Neuronal stem cell (in vitro differentiated cells): ENCODE measurements around the gene NGEF.

Experiments used
- DNase-seq: peaks from one replicate; pipeline ENCODE4 v3.0.0-alpha.2; 2013; ENCODE audit warnings: low spot score
- H2AFZ ChIP-seq: one replicate; pipeline ENCODE4 v1.6.1; 2013; ENCODE audit warnings: mild to moderate bottlenecking, low read length, inconsistent platforms
- H2AK5ac ChIP-seq: 2 replicates; pipeline ENCODE4 v1.6.1; 2013; ENCODE audit warnings: low read depth, mild to moderate bottlenecking, inconsistent platforms, low read length, moderate library complexity, mixed read lengths
- H2BK120ac ChIP-seq: 2 replicates; pipeline ENCODE4 v1.6.1; 2013; ENCODE audit warnings: low read depth, mild to moderate bottlenecking, inconsistent platforms, low read length, moderate library complexity, mixed read lengths
- H2BK12ac ChIP-seq: one replicate; pipeline ENCODE4 v1.6.1; 2013; ENCODE audit warnings: low read length, inconsistent platforms
- H2BK15ac ChIP-seq: 2 replicates; pipeline ENCODE4 v1.6.1; 2013; ENCODE audit warnings: mild to moderate bottlenecking, low read length, inconsistent platforms, mixed read lengths
- H2BK5ac ChIP-seq: one replicate; pipeline ENCODE4 v1.6.1; 2013; ENCODE audit warnings: inconsistent platforms, mild to moderate bottlenecking, low read length, moderate library complexity
- H3K14ac ChIP-seq: one replicate; pipeline ENCODE4 v1.6.1; 2013; ENCODE audit warnings: low read length, inconsistent platforms
- H3K18ac ChIP-seq: 2 replicates; pipeline ENCODE4 v1.6.1; 2013; ENCODE audit warnings: low read length, inconsistent platforms
- H3K23ac ChIP-seq: 2 replicates; pipeline ENCODE4 v1.6.1; 2013; ENCODE audit warnings: low read depth, mild to moderate bottlenecking, mixed read lengths, low read length, inconsistent platforms; ENCODE audit not compliant: poor library complexity
- H3K27ac ChIP-seq: replicated peaks from 3 replicates; pipeline ENCODE4 v1.5.1; 2013; ENCODE audit warnings: low read length, inconsistent platforms
- H3K27me3 ChIP-seq, 3 experiments: 2 replicates each; pipeline ENCODE4 v1.6.1; 2013; ENCODE audit warnings: low read length in 3 of 3, mild to moderate bottlenecking in 2 of 3, inconsistent platforms in 1 of 3, low read depth in 1 of 3, mixed read lengths in 1 of 3, moderate library complexity in 1 of 3; ENCODE audit not compliant: control insufficient read depth in 3 of 3, insufficient read depth in 3 of 3
- H3K36me3 ChIP-seq, 2 donors: replicated peaks in 1 of 2; 2 replicates each; pipeline ENCODE4 v1.6.1; 2013; ENCODE audit warnings: low read length in 2 of 2; ENCODE audit not compliant: control insufficient read depth in 2 of 2, insufficient read depth in 2 of 2
- H3K4ac ChIP-seq: 2 replicates; pipeline ENCODE4 v1.6.1; 2013; ENCODE audit warnings: inconsistent platforms, mild to moderate bottlenecking, low read length, moderate library complexity
- H3K4me1 ChIP-seq, 2 donors: 1 replicate in 1 of 2; 2 replicates in 1 of 2; pipeline ENCODE4 v1.6.1; 2013; ENCODE audit warnings: low read length in 2 of 2, low read depth in 1 of 2; ENCODE audit not compliant: control insufficient read depth in 2 of 2, insufficient read depth in 1 of 2
- H3K4me2 ChIP-seq: one replicate; pipeline ENCODE4 v1.6.1; 2013; ENCODE audit warnings: mild to moderate bottlenecking, low read length, inconsistent platforms; ENCODE audit not compliant: insufficient read depth, poor library complexity, severe bottlenecking
- H3K4me3 ChIP-seq, 2 donors: 2 replicates each; pipeline ENCODE4 v1.5.1; 2013; ENCODE audit warnings: low read length in 2 of 2, mild to moderate bottlenecking in 2 of 2, inconsistent platforms in 1 of 2, moderate library complexity in 1 of 2
- H3K79me1 ChIP-seq: one replicate; pipeline ENCODE4 v1.6.1; 2013; ENCODE audit warnings: low read depth, mild to moderate bottlenecking, inconsistent platforms, low read length, moderate library complexity
- H3K9ac ChIP-seq: one replicate; pipeline ENCODE4 v1.6.1; 2013; ENCODE audit warnings: mild to moderate bottlenecking, low read depth, low read length, inconsistent platforms; ENCODE audit not compliant: poor library complexity
- H3K9me3 ChIP-seq, 2 donors: replicated peaks in 1 of 2; 2 replicates each; pipeline versions ENCODE3 to v1.6.1; 2013; ENCODE audit warnings: low read length in 2 of 2, mild to moderate bottlenecking in 2 of 2, inconsistent platforms in 1 of 2, low read depth in 1 of 2, mixed read lengths in 1 of 2, moderate library complexity in 1 of 2; ENCODE audit not compliant: control insufficient read depth in 2 of 2, insufficient read depth in 1 of 2
- H4K8ac ChIP-seq: one replicate; pipeline ENCODE4 v1.6.1; 2013; ENCODE audit warnings: low read depth, mild to moderate bottlenecking, inconsistent platforms, low read length, moderate library complexity
- H4K91ac ChIP-seq: one replicate; pipeline ENCODE4 v1.6.1; 2013; ENCODE audit warnings: low read length, low read depth, mild to moderate bottlenecking, inconsistent platforms; ENCODE audit not compliant: poor library complexity
- WGBS, 2 donors: extraction: QIAGEN DNeasy Blood & Tissue Kit; methylation state at CpG; one replicate each; pipeline ENCODE4 v1.1.7; 2013; ENCODE audit warnings: missing lambda C conversion rate in 2 of 2, mixed read lengths in 1 of 2; ENCODE audit not compliant: insufficient read length in 2 of 2, insufficient replicate concordance in 1 of 2; ENCODE audit errors: extremely low coverage in 2 of 2; 5-methylcytosine and 5-hydroxymethylcytosine counted together

Gene NGEF

GRCh38 chr2:232940724-232941123 lies 72.3 kb downstream of the NGEF start:
- Histone ChIP-seq H3K27ac (no peak overlapping the region), H3K9me3 (peaks cover 0 to 1% of the 10 kb centered on the region in 2 donors), H4K91ac (no peak overlapping the region), H3K4ac (no peak overlapping the region), H3K36me3 (no peaks in the 10 kb centered on the region), H2BK12ac (no peak overlapping the region), H3K9ac (no peak overlapping the region), H3K27me3 (no peaks in the 10 kb centered on the region), H3K18ac (no peak overlapping the region), H3K79me1 (no peaks in the 10 kb centered on the region), H3K23ac (no peak overlapping the region), H3K4me2 (no peak overlapping the region), H2BK120ac (no peak overlapping the region), H3K4me1 (no peaks in the 10 kb centered on the region), H2BK15ac (no peak overlapping the region), H3K4me3 (no peak overlapping the region), H3K14ac (no peak overlapping the region), H2AFZ (no peak overlapping the region), H4K8ac (no peak overlapping the region), H2BK5ac (no peak overlapping the region), H2AK5ac (no peak overlapping the region)
- DNase-seq = no peak
- no CpG with 5 or more reads among the region's 5 CpGs for WGBS, 2 donors

- Histone ChIP-seq H3K27me3 (peaks cover 0 to 6% (median 0%) of the 10 kb centered on the region in 3 experiments), H2BK12ac (no peak overlapping the region), H3K79me1 (no peaks in the 10 kb centered on the region), H3K23ac (no peak overlapping the region), H2BK5ac (no peak overlapping the region), H3K4ac (no peak overlapping the region), H3K9ac (no peak overlapping the region), H2BK120ac (no peak overlapping the region), H3K18ac (no peak overlapping the region), H3K4me3 (no peak overlapping the region), H2BK15ac (no peak overlapping the region), H3K9me3 (peaks cover 0 to 1% of the 10 kb centered on the region in 2 donors), H3K36me3 (no peaks in the 10 kb centered on the region), H2AFZ (no peak overlapping the region), H4K91ac (no peak overlapping the region), H3K14ac (no peak overlapping the region), H3K4me1 (no peaks in the 10 kb centered on the region), H2AK5ac (no peak overlapping the region), H4K8ac (no peak overlapping the region), H3K27ac (no peak overlapping the region), H3K4me2 (no peak overlapping the region)
- no CpG with 5 or more reads among the region's 5 CpGs for WGBS, 2 donors
- DNase-seq = no peak
Measured at GRCh38 chr2:232937278-232937906, 75.7 kb downstream of the NGEF start.

DNA sequence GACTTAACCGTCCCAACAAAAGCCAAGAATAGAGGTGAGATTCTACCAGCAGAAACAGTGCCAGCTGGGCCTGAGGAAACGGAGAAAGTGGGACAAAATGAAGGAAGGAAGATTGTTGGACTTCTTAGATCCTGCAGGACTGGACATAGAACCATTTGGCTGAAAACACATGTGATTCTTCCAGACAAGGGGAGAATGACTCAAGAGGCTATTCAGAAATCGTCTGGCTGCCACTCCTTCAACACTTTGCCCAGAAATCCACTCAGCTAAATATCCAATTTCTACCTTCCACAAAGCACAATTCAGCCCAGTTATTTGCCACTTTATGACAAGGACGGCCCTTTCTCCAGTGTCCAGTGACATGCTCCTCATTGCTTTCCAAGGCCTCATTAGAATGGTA lies 81.4 kb downstream of the NGEF start:
- Histone ChIP-seq H3K4me1 (peaks cover 0 to 4% of the 10 kb centered on the region in 2 donors), H4K91ac (no peak overlapping the region), H4K8ac (no peak overlapping the region), H3K14ac (no peak overlapping the region), H2AFZ (no peak overlapping the region), H3K4ac (no peak overlapping the region), H2BK15ac (no peak overlapping the region), H3K23ac (no peak overlapping the region), H2BK5ac (no peak overlapping the region), H2BK120ac (no peak overlapping the region), H2AK5ac (no peak overlapping the region), H3K36me3 (no peaks in the 10 kb centered on the region), H3K9me3 (peaks cover 0 to 3% of the 10 kb centered on the region in 2 donors), H3K79me1 (no peaks in the 10 kb centered on the region), H2BK12ac (no peak overlapping the region), H3K18ac (no peak overlapping the region), H3K27ac (no peak overlapping the region), H3K27me3 (peaks cover 8 to 50% (median 31%) of the 10 kb centered on the region in 3 experiments), H3K4me3 (no peak overlapping the region), H3K9ac (no peak overlapping the region), H3K4me2 (no peak overlapping the region)
- whole genome bisulfite sequencing, 2 donors = no CpG with 5 or more reads among the region's 4 CpGs
- no peak for DNase-seq

DNA sequence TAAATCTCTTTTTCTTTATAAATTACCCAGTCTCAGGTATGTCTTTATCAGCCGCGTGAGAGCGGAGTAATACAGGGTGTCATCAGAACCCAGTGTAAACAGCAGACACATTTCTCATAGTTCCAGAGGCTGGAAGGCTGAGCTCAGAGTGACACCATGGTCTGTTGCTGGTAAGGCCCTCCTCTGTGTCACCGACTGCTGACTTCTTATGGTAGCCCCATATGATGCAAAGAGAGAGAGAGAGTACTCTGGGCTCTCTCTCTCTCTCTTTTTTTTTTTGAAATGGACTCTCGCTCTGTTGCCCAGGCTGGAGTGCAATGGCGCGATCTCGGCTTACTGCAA lies 83.0 kb downstream of the NGEF start:
- no peak overlapping the region for H3K14ac ChIP-seq
- peaks cover 8 to 66% (median 44%) of the 10 kb centered on the region in 3 experiments for H3K27me3 ChIP-seq
- H3K23ac ChIP-seq = no peak overlapping the region
- H3K27ac ChIP-seq = no peak overlapping the region
- no peak overlapping the region for H3K9ac ChIP-seq
- H3K9me3 ChIP-seq = peaks cover 0 to 2% of the 10 kb centered on the region in 2 donors
- no CpG with 5 or more reads among the region's 8 CpGs for WGBS, 2 donors
- H3K4me2 ChIP-seq = no peak overlapping the region
- no peak overlapping the region for H2BK12ac ChIP-seq
- H3K36me3 ChIP-seq = no peaks in the 10 kb centered on the region
- H2BK5ac ChIP-seq = no peak overlapping the region
- no peak overlapping the region for H4K8ac ChIP-seq
- no peak overlapping the region for H4K91ac ChIP-seq
- H3K4ac ChIP-seq = no peak overlapping the region
- H3K4me1 ChIP-seq = peaks cover 0 to 15% of the 10 kb centered on the region in 2 donors
- DNase-seq = no peak
- H2BK120ac ChIP-seq = no peak overlapping the region
- H3K79me1 ChIP-seq = no peaks in the 10 kb centered on the region
- no peak overlapping the region for H2BK15ac ChIP-seq
- no peak overlapping the region for H2AFZ ChIP-seq
- no peak overlapping the region for H2AK5ac ChIP-seq
- no peak overlapping the region for H3K4me3 ChIP-seq
- H3K18ac ChIP-seq = no peak overlapping the region
